HG02610 (cell line): Measurements from ENCODE around the gene EXOC6B.
"Not testable (repeated sequence)": the region's sequence is repeated elsewhere in the genome, so short reads cannot be mapped to it uniquely, and the experiment has no call there.

Experiments
- ATAC-seq: cut with Tn5 transposase; IDR thresholded peaks from one replicate; pipeline ENCODE4 v1.9.1; 2021; ENCODE audit warnings: mild to moderate bottlenecking, moderate library complexity; ENCODE audit not compliant: unreplicated experiment

The EXOC6B gene

GRCh38 chr2:72555943-72556342 is 269.9 kb downstream of the EXOC6B start:
- ATAC-seq, result no peak

DNA sequence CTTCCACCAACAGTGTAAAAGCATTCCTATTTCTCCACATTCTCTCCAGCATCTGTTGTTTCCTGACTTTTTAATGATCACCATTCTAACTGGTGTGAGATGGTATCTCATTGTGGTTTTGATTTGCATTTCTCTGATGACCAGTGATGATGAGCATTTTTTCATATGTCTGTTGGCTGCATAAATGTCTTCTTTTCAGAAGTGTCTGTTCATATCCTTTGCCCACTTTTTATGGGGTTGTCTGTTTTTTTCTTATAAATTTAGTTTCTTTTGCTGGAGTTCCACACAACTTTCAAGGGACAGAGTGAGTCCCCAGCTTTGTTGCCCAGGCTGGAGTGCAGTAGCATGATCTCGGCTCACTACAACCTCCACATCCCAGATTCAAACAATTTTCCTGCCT is 270.5 kb downstream of the EXOC6B start:
- not testable (repeated sequence) for ATAC-seq

GRCh38 chr2:72554910-72555309 is 270.9 kb downstream of the EXOC6B start:
- not testable (repeated sequence) for ATAC-seq

- ATAC-seq, result no peak
These were observed 271.5 kb downstream of the EXOC6B start for GRCh38 chr2:72554381-72554780.

DNA sequence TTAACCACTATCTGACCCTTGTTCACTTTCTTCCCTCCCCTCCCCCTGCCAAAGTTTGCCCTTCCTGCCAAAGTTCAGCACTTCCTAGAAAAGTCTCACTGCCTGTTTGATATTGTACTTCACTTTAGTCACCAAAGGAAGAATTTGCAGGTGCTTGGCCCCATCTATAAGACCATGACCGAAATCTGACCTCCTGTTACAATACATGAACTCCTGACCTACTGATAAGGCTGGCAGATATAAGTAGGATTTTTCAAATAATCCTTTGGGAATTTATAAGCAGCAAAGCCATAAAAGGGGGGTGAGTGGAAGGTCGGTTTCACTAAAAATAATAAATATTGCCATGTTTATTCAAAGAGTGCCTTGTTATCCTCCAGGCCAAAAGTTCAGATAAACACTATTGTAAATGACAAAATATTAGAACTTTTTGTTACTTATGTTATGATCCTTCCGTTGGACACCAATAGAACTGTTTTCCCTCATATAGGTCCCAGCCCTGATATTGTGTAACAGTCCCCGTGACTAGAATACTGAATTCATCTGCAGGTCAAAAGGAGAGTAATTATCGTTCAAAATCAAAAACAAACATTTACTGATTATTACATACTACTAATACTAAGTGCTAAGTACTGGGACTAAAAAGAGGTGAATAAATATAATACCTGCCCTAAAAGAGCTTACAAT is 277.6 kb downstream of the EXOC6B start:
- ATAC-seq, result no peak

DNA sequence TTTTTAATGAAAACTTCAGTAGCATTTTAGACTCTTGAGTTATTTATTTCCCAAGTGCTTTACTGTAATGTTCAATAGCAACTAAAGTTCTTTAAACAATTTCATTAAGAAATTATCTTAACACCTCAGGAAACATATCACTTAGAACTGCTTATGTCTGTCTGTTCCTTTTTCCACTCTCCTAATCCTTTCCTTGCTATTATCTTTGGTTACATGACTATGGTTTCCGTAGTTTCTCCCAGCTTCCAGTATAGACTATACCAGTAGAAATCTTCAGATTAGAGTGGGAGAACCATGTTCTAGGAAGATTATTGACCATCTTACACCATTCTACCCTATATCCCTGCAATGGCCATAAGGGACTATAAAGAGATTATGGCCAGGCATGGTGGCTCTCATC is 280.0 kb downstream of the EXOC6B start:
- ATAC-seq, result no peak

DNA sequence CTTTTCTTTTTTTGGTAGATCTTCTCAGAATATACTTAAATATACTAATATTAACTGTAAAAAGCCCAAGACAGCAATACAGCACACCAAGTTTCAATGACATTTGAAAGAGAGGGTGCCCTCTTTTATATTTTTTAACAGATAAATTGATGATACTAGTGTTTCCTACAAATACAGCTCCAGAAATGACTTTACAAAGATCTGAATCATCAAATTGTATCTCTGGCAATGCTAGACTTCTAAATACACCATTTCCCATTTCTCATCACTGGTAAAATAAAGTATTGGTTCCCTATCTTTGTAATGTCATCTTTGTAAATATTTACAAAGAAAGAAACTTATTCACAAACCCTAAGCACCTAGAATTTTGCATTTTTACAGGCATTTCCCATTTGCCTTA is 281.3 kb downstream of the EXOC6B start:
- ATAC-seq, result no peak

GRCh38 chr2:72543497-72544216 is 282.2 kb downstream of the EXOC6B start:
- ATAC-seq, result no peak

GRCh38 chr2:72539071-72539552 is 286.7 kb downstream of the EXOC6B start:
- no peak for ATAC-seq

DNA sequence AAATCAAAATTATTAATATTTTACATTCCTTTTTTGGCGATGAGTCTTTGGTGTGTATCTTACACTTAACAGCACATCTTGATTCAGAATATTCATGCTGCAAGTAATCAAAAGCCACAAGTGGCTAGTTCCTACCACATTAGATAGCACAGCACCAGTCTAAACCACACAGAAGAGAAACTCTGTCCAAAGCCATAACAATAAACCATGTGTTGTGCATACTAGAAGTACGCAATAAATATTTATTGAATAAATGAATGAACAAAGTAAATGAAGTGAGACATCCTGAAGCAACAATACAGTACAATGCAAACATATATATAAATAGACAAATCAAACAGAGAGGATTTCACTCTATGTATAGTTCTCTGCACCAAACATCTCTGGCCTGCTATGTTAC is 287.3 kb downstream of the EXOC6B start:
- no peak for ATAC-seq

GRCh38 chr2:72535586-72535985 is 290.2 kb downstream of the EXOC6B start:
- not testable (repeated sequence) for ATAC-seq

- no peak for ATAC-seq
These were observed 292.1 kb downstream of the EXOC6B start for GRCh38 chr2:72533765-72534164.

DNA sequence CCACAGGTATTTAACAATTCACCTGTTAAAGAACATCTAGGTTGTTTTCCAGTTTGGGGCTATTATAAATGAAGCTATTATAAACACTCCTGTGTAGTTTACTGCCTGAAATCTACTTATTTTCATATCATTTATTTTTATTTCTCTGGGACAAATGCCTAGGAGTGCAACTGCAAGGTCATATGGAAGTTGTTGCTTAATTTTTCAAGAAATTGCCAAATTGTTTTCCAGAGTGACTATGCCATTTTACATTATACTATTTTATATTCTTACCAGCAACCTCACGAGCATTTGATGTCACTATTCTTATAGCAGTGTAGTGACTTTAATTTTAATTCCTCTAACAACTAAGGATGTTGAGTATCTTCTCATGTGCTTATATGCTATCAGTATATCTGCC is 298.4 kb downstream of the EXOC6B start:
- no peak for ATAC-seq

DNA sequence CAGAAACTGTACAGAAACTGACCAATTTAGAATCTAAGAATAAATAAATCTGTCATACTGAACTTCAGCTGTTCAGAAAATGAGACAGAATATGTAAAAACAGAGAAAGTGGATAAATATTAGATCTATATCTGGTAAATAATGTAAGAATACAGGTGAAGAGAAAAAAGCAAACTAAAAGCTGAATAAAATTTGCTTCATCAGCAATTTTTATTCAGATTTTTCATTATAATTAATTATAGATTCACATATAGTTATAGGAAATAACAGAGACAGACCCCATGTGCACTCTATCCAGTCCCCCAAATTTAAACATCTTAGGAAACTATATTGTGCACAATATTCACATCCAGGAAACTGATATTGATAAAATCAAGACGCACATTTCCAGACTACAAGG is 299.2 kb downstream of the EXOC6B start:
- ATAC-seq, result no peak

GRCh38 chr2:72524071-72524470 is 301.8 kb downstream of the EXOC6B start:
- no peak for ATAC-seq

DNA sequence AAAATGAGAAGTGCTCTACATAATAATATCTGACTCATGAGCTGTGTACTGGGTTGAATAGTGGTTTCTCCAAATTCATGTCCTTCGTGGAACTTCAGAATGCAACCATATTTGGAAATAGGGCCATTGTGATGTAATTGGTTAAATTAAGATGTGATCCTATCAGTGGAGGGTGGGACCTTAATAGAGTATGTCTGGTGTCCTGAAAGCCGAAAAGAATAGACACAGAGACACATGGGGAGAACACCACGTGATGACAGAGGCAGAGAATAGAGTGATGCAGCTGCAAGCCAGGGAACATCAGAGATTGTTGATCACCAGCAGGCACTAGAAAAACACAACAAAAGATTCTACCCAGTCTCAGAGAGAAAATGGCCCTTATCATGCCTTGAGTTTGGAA is 310.1 kb downstream of the EXOC6B start:
- no peak for ATAC-seq

DNA sequence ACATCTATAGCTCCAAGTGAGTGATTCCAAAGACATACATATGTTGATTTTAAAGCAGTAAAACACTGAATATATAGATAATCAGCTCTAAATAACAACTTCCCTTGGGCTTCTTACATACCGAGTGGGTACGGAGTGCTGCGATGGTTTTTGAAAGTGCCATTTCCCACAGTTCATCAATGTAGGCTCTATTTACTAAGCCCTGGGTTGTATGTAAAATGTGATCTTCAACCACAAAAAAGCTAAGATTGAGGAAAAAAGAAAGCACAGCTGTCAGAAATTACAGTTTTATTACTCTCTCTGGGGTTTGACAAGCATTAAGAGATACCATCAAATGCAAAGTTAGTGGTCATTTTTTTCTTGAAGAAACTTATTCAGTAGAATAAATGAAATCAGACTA is 312.8 kb downstream of the EXOC6B start:
- no peak for ATAC-seq

DNA sequence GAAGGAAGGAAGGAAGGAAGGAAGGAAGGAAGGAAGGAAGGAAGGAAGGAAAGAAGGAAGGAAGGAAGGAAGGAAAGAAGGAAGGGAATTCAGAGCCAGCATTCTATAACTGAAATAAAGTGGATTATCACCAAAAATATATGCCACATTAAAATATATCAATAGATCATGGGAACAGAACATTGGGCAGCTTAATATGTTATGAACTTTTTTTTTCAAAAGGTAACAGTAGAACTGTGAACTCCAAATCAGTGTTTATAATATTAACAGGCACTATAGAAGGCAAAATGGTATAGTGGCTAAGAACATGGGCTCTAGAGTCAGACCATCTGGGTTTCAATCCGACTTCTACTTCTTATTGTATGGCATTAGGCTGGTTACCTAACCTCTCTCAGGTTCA is 313.5 kb downstream of the EXOC6B start:
- no peak for ATAC-seq

DNA sequence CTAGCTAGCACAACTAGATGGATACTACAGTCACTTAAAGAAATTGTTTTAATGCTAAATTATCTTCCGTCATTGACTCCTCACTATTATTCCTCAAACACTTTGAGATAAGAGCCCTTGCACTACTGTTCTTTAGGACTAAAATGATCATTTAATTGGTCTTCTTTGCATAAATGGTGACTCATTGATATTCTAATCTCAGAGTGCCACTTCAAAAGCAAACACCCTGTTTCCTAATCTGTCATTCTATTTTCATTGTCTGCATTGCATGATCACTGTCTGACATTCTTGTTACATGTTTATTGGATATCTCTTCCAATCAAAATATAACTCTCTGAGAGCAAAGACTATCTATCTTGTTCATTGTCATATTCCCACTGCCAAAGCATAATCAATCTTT is 313.9 kb downstream of the EXOC6B start:
- no peak for ATAC-seq

- ATAC-seq, result no peak
These were observed 328.1 kb downstream of the EXOC6B start for GRCh38 chr2:72497763-72498162.

- ATAC-seq, result no peak
These were observed 329.4 kb downstream of the EXOC6B start for GRCh38 chr2:72496479-72496878.

- no peak for ATAC-seq
These were observed 331.4 kb downstream of the EXOC6B start for GRCh38 chr2:72494392-72494791.
